Superior temporal gyrus (tissue), 1 donor: ENCODE measurements around the gene RAB44.

Source experiments
- DNase-seq: peaks from one replicate; pipeline ENCODE4 v3.0.0-alpha.2; 2016; ENCODE audit errors: extremely low spot score

The RAB44 gene

DNA sequence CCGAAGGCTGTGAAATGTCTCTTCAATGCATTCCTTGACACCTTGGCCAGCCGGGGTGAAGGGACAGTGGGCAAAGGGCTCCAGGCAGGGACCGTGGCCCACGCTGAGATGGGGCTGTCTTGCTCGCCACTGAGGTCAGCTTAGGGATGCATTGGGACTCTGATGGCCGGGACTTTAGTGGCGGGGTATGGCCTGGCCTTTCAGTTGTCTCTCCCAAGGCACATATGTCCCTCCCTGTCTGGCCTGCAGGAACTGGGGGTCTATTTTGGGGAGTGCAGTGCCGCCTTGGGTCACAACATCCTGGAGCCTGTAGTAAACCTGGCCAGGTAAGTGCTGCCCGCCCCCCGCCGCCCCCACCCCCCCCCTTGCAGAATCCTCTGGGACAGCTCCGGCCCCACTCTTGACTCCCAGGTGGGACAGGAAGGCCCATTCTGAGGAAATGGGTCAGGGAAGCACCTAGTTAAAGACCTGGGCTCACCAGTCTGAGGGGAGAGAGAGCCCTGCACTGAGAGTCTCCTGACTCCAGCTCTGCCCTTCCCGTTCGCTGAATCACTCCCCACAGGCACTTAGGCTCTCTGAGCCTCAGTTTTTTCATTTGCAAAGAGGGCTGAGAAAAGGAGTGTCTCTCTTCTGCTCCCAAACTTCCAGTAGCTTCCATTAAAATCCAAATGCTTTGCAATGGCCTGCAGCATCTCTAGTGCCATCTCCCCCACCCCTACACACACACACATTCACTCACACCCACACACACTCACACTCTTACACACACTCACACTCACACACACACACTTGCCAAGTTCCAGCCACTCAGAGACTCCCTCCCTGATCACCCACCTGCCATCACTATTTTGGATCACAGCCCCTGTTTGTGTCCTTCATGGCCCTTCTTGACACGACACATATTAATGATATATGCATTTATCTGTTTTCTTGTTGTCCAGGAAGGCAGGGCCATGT, 33.1 kb downstream of the RAB44 start:
- no peak for DNase-seq

- no peak for DNase-seq
These were observed 34.1 kb downstream of the RAB44 start for GRCh38 chr6:36731622-36732310.

DNA sequence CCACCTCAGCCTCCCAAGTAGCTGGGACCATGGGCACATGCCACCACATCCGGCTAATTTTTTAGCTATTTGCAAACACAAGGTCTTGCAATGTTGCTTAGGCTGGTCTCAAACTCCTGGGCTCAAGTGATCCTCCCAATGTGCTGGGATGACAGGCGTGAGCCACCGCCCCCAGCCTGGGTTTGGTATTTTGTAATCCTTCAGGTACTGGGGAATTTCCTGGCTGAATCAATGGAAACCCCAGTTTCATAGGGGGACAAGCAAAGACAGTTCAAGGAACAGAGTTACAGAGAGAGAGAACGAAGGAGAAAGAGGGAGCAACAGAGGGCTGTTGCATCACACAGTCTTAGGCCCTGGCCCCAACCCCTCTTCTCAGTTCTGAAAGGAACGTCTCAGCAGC, 35.7 kb downstream of the RAB44 start:
- DNase-seq, result no peak

DNA sequence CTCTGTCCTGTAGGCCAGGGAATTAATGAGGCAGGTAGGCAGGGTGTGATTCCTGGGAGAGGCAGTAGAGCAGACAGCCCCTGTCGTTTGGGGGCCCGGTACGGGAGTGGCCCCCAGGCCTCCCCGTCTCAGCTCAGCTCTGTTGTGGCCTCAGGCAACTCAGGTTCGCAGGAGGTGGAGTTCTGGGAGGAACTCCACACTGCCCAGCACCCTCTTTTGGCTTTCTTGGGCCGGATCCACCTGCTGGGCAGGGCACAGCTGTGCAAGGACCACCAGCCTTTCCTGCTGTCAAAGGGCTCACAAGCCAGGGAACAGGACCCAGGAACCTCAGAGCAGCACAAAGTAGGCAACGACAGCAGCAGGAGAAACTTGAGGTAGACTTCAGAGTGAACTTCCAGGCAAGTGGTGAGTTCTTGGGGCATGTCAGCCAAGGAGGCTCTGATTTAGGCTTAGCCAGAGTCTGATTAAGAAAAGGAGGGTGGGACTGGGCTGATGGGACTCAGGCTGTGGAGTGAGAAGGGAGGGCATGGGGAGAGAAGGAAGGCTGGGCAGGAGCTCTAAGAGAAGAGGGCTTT, 36.9 kb downstream of the RAB44 start:
- no peak for DNase-seq

GRCh38 chr6:36735110-36736071, 37.8 kb downstream of the RAB44 start:
- no peak for DNase-seq

DNA sequence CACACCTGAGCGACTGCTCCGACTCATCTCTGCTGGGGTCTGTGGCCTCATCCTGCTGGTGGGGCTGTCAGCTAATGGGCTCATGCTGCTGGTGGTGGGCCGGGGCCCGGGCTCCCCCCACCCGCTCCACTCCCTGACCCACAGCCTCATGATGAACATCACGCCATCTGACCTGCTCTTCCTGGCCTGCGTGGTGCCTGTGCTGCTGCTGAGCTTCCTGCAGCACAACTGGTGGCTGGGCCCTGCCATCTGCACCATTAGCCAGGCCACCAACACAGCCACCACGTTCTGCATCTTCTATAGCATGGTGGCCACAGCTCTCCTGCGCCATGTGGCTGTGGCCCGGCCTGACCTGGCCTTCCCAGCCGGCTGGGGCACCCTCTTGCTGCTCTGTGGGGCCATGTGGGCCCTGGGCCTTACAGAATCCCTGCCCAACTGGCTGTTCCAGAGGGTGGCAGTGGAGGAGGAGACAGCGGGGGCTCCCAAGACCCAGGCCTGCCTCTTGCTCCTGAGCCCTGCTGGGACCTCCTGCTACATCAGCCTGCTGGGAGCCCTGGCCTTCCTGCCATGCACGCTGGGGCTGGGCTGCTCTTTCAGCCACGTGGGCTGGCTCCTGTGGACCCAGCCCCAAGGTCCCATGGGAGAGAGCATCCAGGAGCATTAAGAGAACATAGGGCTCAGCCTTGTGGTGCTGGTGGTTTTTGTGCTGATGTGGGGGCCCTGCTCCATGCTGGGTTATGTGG, 39.6 kb downstream of the RAB44 start:
- DNase-seq, result no peak

DNA sequence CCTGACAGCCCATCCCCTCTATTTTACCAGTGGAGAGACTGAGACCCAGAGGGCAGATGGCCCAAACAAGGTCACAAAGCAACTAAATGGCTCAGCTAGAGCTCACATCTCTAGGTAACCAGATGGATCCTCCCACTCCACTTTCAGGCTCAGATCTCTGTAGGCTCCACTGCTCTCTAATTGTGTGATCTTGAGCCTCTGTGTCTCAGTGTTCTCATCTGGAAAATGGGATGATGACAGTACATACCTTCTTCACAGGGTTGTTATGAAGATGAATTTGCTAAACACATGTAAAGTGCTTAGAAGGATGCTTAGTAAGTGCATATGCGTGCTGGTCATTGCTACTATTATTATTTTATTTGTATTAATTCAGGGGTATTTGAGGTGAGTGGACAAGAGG, 40.5 kb downstream of the RAB44 start:
- no peak for DNase-seq

GRCh38 chr6:36739947-36740817, 42.6 kb downstream of the RAB44 start:
- no peak for DNase-seq

DNA sequence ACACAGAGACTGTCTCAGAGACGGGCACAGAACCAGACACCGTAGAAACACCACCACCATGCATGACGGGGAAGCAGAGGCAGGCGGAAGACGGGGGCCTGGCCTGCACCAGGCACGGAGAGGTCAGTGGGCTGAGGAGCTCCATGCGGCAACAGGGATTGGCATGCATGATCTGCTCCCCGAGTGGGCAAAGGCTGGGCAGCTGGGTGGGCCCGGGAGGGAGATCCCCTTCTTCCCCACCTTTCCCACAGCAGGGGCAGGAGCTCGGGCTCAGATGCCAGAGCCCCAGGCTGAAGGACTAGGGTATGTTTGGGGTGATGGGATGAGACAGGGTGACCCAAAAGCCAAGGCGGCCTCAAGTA, 43.2 kb downstream of the RAB44 start:
- no peak for DNase-seq

DNA sequence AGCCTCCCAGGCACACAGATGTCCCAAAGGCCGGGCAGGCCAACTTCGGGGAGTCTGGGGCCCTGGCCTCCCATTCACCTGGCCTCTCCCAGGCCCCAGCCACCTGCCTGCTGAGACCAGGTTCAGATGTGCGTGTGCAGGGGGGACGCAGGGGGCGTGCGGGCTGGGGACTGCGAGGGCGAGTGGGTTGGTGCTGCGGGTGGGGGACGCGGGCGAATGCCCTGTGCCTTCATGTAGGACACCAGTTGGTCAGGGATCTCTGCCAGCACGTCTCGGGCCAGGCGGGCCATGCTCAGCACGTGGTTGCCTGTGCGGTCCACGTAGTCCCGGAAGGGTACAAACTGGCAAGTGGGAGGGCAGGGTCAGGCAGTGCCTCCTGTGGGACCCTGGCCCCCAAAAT, 44.5 kb downstream of the RAB44 start:
- DNase-seq, result no peak

DNA sequence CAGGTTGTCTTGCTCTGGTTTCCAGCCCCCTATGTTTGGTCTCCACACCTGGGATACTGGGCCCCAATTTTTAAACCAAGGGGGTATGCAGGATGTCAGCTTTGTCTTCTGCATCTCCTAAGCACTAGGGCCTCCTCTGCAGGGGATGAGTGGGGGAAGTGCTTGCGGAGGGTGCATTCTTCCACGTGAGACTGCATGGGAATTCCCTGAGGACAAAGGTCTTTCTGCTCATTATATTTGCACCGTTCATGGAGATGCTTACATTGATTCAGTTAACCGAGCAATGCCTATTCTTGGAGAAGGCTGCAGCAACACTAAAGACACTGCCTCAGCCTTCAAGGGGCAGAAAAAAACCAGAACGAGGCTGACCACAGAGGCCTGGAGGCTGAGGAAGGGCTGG, 45.4 kb downstream of the RAB44 start:
- no peak for DNase-seq

DNA sequence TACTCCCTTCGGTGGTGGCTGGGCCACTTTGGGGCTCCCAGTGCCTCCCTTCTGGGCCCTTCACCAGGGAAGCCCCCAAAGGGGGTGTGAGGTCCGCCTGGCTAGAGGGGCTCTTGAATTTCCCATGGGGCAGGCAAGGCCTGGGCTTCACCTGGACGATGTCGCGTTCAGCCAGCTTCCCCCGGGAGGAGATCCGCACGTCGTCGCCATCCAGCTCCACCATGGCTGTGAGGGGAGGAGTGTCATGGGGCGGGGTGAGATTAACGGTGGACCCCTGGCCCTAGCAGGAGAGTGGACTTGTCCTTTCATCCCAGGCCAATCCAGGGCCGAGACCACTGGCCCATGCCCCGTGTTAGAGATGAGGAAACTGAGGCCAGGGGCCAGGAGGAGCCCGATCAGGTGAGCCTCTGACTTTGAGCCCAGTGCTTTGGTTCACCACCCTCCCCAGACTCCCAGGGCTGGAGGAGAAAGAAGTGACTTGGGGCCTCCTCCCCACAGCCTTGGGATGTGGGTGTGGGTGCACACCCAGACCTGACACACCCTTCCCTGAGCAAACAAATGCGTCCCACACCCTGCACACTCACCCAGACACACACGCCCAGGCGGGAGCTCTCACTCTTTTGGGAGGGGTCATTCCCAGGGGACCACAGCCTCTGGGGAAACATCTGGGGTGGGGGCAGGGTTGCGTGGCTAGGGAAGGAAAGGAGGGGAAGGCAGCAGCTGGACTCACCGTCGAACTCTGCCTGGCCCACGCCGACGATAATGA, 46.1 kb downstream of the RAB44 start:
- DNase-seq, result no peak

GRCh38 chr6:36744304-36744673, 46.7 kb downstream of the RAB44 start:
- no peak for DNase-seq

- no peak for DNase-seq
These were observed 47.7 kb downstream of the RAB44 start for GRCh38 chr6:36745283-36745682.

DNA sequence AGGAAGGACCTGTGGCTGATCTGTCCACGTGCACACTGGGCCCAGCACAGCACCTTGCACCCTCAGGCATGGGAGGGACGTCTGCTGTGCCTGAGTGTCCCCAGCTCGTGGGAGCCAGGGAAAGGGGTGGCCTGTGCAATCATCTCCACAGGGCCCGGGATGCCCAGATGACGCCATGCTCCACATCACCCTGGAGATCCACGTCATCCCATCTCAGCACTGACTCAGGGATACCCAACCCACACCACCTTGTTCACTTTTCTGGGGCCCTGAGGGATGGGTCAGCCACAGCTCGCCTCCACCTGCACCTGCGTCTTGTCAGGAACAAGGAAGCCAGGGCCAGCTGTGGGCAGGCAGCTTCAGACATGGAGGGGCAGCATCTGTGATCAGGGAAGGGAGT, 48.2 kb downstream of the RAB44 start:
- no peak for DNase-seq

- DNase-seq, result no peak
These were observed 48.6 kb downstream of the RAB44 start for GRCh38 chr6:36746251-36746650.

DNA sequence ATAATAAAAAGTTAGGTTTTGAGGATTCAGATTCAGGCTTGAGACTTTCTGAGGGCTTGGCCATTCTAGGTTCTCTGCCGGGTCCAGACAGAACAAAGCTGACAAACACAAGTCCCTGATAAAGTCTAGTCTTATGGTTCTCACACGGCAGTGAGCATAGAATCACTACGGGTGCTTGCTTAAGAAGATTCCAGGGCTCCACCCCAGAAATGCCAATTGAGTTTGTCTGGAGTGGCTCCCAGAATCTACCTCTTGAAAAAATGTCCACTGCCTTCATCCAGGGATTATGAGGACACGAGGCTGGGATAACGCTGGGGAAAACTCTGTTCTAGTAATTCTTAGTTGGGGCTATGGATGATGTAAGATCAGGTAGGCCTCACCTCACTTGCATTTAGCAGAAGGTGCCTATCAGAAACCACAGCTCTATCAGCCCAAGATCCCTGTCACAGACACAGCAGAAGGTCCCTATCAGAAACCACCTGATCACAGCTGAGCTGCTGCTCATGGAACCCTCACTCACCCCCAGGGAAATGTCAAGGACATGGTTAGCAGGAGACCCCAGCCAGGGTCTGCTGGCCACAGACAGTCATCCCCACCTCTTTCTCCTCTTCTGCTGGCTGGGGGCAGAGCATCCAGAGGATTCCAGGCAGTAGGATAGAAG, 52.3 kb downstream of the RAB44 start:
- DNase-seq, result no peak

DNA sequence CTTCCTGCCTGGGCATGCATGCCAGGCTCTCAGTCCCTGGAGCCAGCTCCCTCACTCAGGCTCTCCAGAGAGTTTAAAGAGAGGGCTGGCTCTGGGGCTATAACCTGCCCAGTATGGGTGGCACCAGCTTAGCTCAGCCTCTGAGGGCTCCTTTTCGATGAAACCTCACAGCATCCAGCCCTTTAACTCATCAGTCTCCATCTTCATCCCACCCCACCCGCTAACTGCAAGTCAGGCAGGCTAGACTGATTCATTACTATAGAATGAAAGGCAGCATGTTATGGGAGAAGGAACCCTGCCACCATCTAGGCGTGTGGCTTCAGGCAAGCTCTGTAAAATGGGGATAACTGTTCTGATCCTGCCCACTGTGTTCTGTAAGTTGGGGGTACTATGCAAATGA, 53.5 kb downstream of the RAB44 start:
- DNase-seq, result no peak

DNA sequence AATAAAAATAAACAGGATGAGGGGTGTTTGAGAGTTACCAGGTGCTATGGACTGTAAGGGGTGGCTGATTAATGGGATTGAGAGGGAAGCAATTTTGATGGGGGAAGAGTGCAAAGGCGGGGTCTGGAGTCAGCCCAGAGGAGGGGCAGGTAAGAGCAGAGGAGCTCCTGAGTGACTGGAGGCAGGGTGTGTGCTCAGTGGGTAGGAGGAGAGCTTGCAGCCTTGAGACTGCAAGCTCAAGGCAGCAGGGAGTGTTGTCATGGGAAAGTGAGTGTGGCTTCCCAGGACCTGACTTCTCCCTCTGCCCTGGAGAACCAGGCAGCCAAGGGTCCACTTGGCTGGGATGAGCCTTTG, 54.2 kb downstream of the RAB44 start:
- DNase-seq, result no peak
